Transverse colon (tissue), 3 donors: Measurements from ENCODE around the gene DLGAP1.

ENCODE experiments used
- EP300 ChIP-seq: sonication (generic); formaldehyde crosslinking; IDR thresholded peaks from one replicate; pipeline ENCODE4 v1.6.1; 2017; ENCODE audit warnings: antibody characterized with exemption, low read depth
- POLR2A ChIP-seq: fragments of 450-650 bp; IDR thresholded peaks from one replicate; pipeline ENCODE4 v1.6.1; 2016; ENCODE audit warnings: antibody characterized with exemption, mild to moderate bottlenecking, moderate library complexity
- POLR2AphosphoS5 ChIP-seq, 3 donors: sonication (generic); formaldehyde crosslinking; IDR thresholded peaks; one replicate each; pipeline ENCODE4 v1.6.1; 2016; ENCODE audit warnings: antibody characterized with exemption in 3 of 3

- TF ChIP-seq EP300 = no peak
- no peak for TF ChIP-seq POLR2AphosphoS5 (IDR thresholded peaks at IDR 0.05)
- TF ChIP-seq POLR2A = no peak
Observed at GRCh38 chr18:3481696-3482210, 973.4 kb downstream of the DLGAP1 start.
